ENCODE results near the gene C22orf31.

The C22orf31 gene

DNA sequence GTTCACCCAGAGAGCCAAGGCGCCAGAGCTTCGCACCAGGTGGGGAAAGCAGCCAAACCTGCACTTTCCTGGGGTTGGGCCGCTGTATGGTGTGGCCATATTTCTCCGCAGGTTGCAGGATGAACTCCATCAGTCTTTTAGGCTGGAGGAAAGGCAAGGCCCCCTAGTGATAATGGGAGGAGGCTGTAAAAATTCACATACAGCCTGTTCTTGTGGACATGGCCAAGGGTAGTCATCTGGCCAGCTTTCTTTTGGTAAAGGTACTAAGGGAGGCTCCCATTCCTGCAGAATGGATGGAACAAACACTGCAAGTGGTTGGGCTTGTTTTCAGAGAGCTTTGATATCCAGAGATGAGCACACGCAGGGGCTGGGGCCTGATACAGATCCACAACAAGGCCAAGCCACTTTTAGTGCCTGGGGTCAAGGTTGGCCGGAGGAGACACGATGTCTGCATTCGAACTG, 29.6 kb downstream of the C22orf31 start:
- TF ChIP-seq, protein P1, sequence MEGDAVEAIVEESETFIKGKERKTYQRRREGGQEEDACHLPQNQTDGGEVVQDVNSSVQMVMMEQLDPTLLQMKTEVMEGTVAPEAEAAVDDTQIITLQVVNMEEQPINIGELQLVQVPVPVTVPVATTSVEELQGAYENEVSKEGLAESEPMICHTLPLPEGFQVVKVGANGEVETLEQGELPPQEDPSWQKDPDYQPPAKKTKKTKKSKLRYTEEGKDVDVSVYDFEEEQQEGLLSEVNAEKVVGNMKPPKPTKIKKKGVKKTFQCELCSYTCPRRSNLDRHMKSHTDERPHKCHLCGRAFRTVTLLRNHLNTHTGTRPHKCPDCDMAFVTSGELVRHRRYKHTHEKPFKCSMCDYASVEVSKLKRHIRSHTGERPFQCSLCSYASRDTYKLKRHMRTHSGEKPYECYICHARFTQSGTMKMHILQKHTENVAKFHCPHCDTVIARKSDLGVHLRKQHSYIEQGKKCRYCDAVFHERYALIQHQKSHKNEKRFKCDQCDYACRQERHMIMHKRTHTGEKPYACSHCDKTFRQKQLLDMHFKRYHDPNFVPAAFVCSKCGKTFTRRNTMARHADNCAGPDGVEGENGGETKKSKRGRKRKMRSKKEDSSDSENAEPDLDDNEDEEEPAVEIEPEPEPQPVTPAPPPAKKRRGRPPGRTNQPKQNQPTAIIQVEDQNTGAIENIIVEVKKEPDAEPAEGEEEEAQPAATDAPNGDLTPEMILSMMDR (IDR thresholded peaks at IDR 0.05; ENCODE audit: low read length), result no peak
- TF ChIP-seq EZH2phosphoT487 (IDR thresholded peaks at IDR 0.05; ENCODE audit: low read length), result no peak
- TF ChIP-seq EZH2 (optimal IDR thresholded peaks at IDR 0.05; ENCODE audit: low read depth, low read length), result no peak
- Histone ChIP-seq H3K79me2 (ENCODE audit: low read length) (no peaks in the 10 kb centered on the region), H2AFZ (ENCODE audit: low read length) (no peak overlapping the region), H3K4me2 (ENCODE audit: low read depth, low read length) (no peak overlapping the region), H3K36me3 (replicated peaks; ENCODE audit: insufficient read depth, low read length) (no peaks in the 10 kb centered on the region), H3K9me3 (replicated peaks; ENCODE audit: insufficient read depth, low read length) (no peaks in the 10 kb centered on the region), H3F3A (ENCODE audit: insufficient read depth, low read length) (no peaks in the 10 kb centered on the region), H4K20me1 (ENCODE audit: insufficient read depth, low read length) (no peaks in the 10 kb centered on the region), H3K9me2 (replicated peaks; ENCODE audit: insufficient read depth, low read length) (no peaks in the 10 kb centered on the region), H3K4me1 (ENCODE audit: low read length) (no peaks in the 10 kb centered on the region), H3K4me3 (ENCODE audit: low read length) (no peak overlapping the region), H3K27ac (ENCODE audit: low read length) (no peak overlapping the region), H3K9ac (ENCODE audit: low read length) (no peak overlapping the region), H3K27me3 (replicated peaks; ENCODE audit: insufficient read depth, low read length) (no peaks in the 10 kb centered on the region)
- DNase-seq, result no peak

DNA sequence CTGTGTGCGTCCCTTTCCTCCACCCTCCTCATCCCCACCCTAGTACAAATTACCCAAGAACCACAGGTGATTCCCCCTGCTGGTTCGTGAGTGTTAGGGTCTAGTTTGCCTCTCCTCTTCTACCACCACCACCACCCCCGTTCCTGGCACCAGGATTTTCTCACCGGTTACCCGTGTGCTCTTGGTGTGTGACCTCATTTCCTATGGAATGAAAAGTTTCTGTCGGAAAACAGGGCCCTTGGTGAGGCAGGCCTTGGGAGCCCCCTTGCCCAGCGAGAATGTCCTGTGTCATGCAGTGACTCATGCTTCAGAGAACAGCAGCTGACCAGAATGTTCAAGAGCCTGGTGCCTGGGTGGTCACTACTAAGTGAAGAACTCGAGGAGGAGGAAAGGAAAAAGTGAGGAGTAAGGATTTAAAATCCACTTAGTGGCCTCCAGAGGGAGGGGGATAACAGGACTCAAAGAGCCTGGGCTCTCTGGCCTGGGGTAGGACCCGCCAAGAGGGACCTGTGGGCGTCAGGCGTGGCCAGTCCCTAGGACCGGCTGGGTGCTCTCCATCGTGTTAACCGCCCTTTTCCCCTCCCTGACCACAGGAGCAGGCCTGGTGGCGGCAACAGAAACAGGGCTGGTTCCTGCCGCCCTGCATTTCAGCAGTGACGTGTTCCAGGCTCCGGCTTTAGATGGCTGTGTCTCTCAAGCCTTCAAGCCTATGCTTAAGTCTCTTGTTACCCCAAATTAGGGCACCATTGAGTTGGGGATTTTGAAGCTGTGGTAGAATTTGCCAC, 30.2 kb downstream of the C22orf31 start:
- no peak for TF ChIP-seq EZH2 (optimal IDR thresholded peaks at IDR 0.05; ENCODE audit: low read depth, low read length)
- TF ChIP-seq, protein P1 (IDR thresholded peaks at IDR 0.05; ENCODE audit: low read length), result no peak
- no peak for TF ChIP-seq EZH2phosphoT487 (IDR thresholded peaks at IDR 0.05; ENCODE audit: low read length)
- H3K9ac ChIP-seq (ENCODE audit: low read length), result no peak overlapping the region
- H3K4me1 ChIP-seq (ENCODE audit: low read length), result no peaks in the 10 kb centered on the region
- H3K4me2 ChIP-seq (ENCODE audit: low read depth, low read length), result no peak overlapping the region
- no peaks in the 10 kb centered on the region for H3K79me2 ChIP-seq (ENCODE audit: low read length)
- H3K27ac ChIP-seq (ENCODE audit: low read length), result no peak overlapping the region
- H3K9me3 ChIP-seq (replicated peaks; ENCODE audit: insufficient read depth, low read length), result no peaks in the 10 kb centered on the region
- H3K27me3 ChIP-seq (replicated peaks; ENCODE audit: insufficient read depth, low read length), result no peaks in the 10 kb centered on the region
- no peak overlapping the region for H2AFZ ChIP-seq (ENCODE audit: low read length)
- H3K4me3 ChIP-seq (ENCODE audit: low read length), result no peak overlapping the region
- H4K20me1 ChIP-seq (ENCODE audit: insufficient read depth, low read length), result no peaks in the 10 kb centered on the region
- no peaks in the 10 kb centered on the region for H3K9me2 ChIP-seq (replicated peaks; ENCODE audit: insufficient read depth, low read length)
- H3K36me3 ChIP-seq (replicated peaks; ENCODE audit: insufficient read depth, low read length), result no peaks in the 10 kb centered on the region
- DNase-seq, result no peak
- H3F3A ChIP-seq (ENCODE audit: insufficient read depth, low read length), result no peaks in the 10 kb centered on the region

DNA sequence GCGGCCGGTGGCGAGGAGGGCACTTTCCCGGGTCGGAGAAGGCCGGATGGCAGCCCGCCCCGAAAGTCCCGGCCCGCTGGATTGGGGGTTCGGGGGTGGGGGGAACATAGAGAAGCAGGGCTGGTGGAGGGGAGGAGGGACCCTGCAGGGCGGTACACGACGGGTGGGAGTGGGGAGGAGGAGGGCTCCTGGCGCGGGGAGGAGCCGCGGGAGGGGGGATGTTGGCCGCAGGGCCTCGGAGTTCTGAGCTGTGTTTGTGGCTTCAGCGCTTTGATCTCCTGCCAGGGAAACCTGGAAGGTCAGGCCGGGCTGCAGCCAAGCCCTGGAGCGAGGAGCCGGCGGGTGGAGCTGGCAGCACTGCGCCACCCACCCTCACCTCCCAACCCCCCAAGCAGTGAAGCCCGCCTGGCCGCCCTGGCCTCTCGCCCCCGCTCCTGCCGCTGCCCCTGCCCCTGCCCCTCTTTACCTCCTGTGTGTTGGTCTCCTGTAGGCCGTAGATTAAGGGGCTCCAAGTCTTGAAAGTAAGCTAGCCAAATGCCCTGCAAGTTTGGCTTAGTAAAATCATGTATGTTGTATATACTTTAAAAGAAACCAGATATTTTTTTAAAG, 30.9 kb downstream of the C22orf31 start:
- Histone ChIP-seq H4K20me1 (ENCODE audit: insufficient read depth, low read length) (no peaks in the 10 kb centered on the region), H3K27me3 (replicated peaks; ENCODE audit: insufficient read depth, low read length) (no peaks in the 10 kb centered on the region), H3K4me1 (ENCODE audit: low read length) (no peaks in the 10 kb centered on the region), H2AFZ (ENCODE audit: low read length) (no peak overlapping the region), H3K79me2 (ENCODE audit: low read length) (no peaks in the 10 kb centered on the region), H3K27ac (ENCODE audit: low read length) (no peak overlapping the region), H3F3A (ENCODE audit: insufficient read depth, low read length) (no peaks in the 10 kb centered on the region), H3K9ac (ENCODE audit: low read length) (no peak overlapping the region), H3K36me3 (replicated peaks; ENCODE audit: insufficient read depth, low read length) (no peaks in the 10 kb centered on the region), H3K4me2 (ENCODE audit: low read depth, low read length) (no peak overlapping the region), H3K9me3 (replicated peaks; ENCODE audit: insufficient read depth, low read length) (no peaks in the 10 kb centered on the region), H3K9me2 (replicated peaks; ENCODE audit: insufficient read depth, low read length) (no peaks in the 10 kb centered on the region), H3K4me3 (ENCODE audit: low read length) (no peak overlapping the region)
- DNase-seq, result no peak
- TF ChIP-seq, protein P1 (IDR thresholded peaks at IDR 0.05; ENCODE audit: low read length), result no peak
- TF ChIP-seq EZH2phosphoT487 (IDR thresholded peaks at IDR 0.05; ENCODE audit: low read length) (no peak), EZH2 (optimal IDR thresholded peaks at IDR 0.05; ENCODE audit: low read depth, low read length) (no peak)

Measured in MM.1S (cell line).